SK-N-SH treated with all-trans-retinoic acid at 6 μM for 48 hours (cell line): ENCODE measurements around the gene SLC7A7.

Source experiments
- ATAC-seq: fragments of 200-7000 bp; cut with Tn5 transposase; 3 replicates; pipeline ENCODE4 v1.9.1; 2020; ENCODE audit warnings: mild to moderate bottlenecking, moderate library complexity
- ARNTL ChIP-seq: fragments of 450-650 bp; formaldehyde crosslinking; IDR thresholded peaks from 2 replicates; pipeline ENCODE4 v1.5.0; 2020; ENCODE audit warnings: low read depth, mild to moderate bottlenecking, moderate library complexity, borderline replicate concordance
- BACH2 ChIP-seq: fragments of 250-450 bp; sonication (Bioruptor Pico); IDR thresholded peaks from 2 replicates; pipeline ENCODE4 v1.9.0; 2021; ENCODE audit warnings: mild to moderate bottlenecking, borderline replicate concordance
- CSDC2 ChIP-seq: fragments of 250-450 bp; sonication (Bioruptor Pico); IDR thresholded peaks from 2 replicates; pipeline ENCODE4 v1.5.0; 2020; ENCODE audit warnings: mild to moderate bottlenecking, moderate library complexity
- ESRRG ChIP-seq: fragments of 250-450 bp; sonication (Bioruptor Pico); IDR thresholded peaks from 2 replicates; pipeline ENCODE4 v1.6.1; 2021; ENCODE audit warnings: mild to moderate bottlenecking
- OSR1 ChIP-seq: fragments of 250-450 bp; sonication (Bioruptor Pico); IDR thresholded peaks from 2 replicates; pipeline ENCODE4 v1.8.0; 2022; ENCODE audit warnings: moderate library complexity, mild to moderate bottlenecking, inconsistent platforms
- PPARA ChIP-seq: fragments of 250-450 bp; sonication (Bioruptor Pico); IDR thresholded peaks from 2 replicates; pipeline ENCODE4 v1.5.0; 2020; ENCODE audit warnings: mild to moderate bottlenecking, borderline replicate concordance
- RARB ChIP-seq: fragments of 250-450 bp; sonication (Bioruptor Pico); IDR thresholded peaks from 2 replicates; pipeline ENCODE4 v1.8.0; 2021; ENCODE audit warnings: mild to moderate bottlenecking, moderate library complexity
- SNAI2 ChIP-seq: fragments of 250-450 bp; sonication (Bioruptor Pico); IDR thresholded peaks from 2 replicates; pipeline ENCODE4 v1.5.0; 2020; ENCODE audit warnings: mild to moderate bottlenecking, moderate library complexity
- TCF4 ChIP-seq: fragments of 250-450 bp; sonication (Bioruptor Pico); IDR thresholded peaks from 2 replicates; pipeline ENCODE4 v1.8.0; 2021; ENCODE audit warnings: mild to moderate bottlenecking, moderate library complexity, borderline replicate concordance
- TOX ChIP-seq: fragments of 250-450 bp; sonication (Bioruptor Pico); IDR thresholded peaks from 2 replicates; pipeline ENCODE4 v1.8.0; 2021; ENCODE audit warnings: mild to moderate bottlenecking, moderate library complexity, borderline replicate concordance
- ZFP3 ChIP-seq: fragments of 250-450 bp; sonication (Bioruptor Pico); IDR thresholded peaks from 2 replicates; pipeline ENCODE4 v1.5.0; 2020; ENCODE audit warnings: mild to moderate bottlenecking, moderate library complexity
- ZNF70 ChIP-seq: fragments of 450-650 bp; formaldehyde crosslinking; IDR thresholded peaks from 2 replicates; pipeline ENCODE4 v1.5.0; 2020; ENCODE audit warnings: mild to moderate bottlenecking, moderate library complexity
- ZNF8 ChIP-seq: fragments of 450-650 bp; formaldehyde crosslinking; IDR thresholded peaks from 2 replicates; pipeline ENCODE4 v1.5.0; 2020; ENCODE audit warnings: mild to moderate bottlenecking, moderate library complexity
- TF ChIP-seq, protein P1 (sequence below): fragments of 250-450 bp; sonication (Bioruptor Pico); IDR thresholded peaks from 2 replicates; pipeline ENCODE4 v1.8.0; 2021; ENCODE audit warnings: low read depth, mild to moderate bottlenecking, moderate library complexity, borderline replicate concordance
- TF ChIP-seq, protein P2 (sequence below): fragments of 250-450 bp; sonication (Bioruptor Pico); IDR thresholded peaks from 2 replicates; pipeline ENCODE4 v1.5.0; 2020; ENCODE audit warnings: mild to moderate bottlenecking, moderate library complexity
- TF ChIP-seq, protein P3 (sequence below): fragments of 250-450 bp; sonication (Bioruptor Pico); IDR thresholded peaks from 2 replicates; pipeline ENCODE4 v1.8.0; 2020; ENCODE audit warnings: mild to moderate bottlenecking, moderate library complexity, borderline replicate concordance

SLC7A7 gene

DNA sequence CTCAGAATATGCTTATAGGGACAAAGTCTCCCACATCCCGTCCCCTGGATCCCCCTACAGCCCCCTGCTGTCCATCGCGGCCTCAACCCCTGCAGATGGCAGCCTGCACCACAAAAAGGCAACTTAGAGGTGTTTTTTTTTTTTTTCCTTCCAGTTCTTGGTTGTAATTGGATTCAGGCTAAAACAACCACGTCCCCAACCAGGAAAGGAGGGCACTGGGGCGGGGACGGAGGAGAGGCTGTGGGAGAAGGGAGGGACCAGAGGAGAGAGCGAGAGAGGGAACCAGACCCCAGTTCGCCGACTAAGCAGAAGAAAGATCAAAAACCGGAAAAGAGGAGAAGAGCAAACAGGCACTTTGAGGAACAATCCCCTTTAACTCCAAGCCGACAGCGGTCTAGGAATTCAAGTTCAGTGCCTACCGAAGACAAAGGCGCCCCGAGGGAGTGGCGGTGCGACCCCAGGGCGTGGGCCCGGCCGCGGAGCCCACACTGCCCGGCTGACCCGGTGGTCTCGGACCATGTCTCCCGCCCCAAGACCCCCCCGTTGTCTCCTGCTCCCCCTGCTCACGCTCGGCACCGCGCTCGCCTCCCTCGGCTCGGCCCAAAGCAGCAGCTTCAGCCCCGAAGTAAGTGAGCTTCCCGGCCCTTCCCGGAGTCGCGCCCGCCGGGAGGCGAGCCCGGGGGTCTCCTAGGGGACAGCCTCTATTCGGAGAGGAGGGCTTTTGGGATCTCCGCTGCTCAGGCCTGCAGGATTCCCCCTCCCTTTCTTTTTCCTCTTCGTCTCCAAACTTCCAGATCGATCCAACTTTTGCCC, 21.3 kb upstream of the SLC7A7 start, which contains the start of gene MMP14 (continued):
- TF ChIP-seq TOX (CRISPR knock-in tag) (no peak), CSDC2 (no peak)

DNA sequence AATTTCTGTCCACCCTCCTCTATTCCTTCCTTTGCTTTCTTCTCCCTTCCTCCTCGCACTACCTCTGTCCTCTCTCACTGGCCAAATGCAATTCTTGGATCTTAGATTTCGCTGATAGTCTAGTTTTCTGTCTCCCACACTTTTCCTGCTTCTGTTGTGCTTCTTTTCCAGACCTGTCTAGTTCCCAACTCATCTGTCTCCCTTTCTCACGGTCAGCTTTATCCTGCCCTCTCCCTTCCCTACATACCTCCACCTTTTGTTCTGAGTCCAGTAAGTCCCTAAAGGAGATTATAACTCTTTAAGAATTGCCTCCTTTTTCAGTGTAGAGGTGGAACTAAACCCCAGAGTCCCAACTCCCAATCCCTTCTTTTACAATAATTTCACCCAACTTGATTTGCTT, 20.3 kb upstream of the SLC7A7 start:
- ATAC-seq, result no peak

DNA sequence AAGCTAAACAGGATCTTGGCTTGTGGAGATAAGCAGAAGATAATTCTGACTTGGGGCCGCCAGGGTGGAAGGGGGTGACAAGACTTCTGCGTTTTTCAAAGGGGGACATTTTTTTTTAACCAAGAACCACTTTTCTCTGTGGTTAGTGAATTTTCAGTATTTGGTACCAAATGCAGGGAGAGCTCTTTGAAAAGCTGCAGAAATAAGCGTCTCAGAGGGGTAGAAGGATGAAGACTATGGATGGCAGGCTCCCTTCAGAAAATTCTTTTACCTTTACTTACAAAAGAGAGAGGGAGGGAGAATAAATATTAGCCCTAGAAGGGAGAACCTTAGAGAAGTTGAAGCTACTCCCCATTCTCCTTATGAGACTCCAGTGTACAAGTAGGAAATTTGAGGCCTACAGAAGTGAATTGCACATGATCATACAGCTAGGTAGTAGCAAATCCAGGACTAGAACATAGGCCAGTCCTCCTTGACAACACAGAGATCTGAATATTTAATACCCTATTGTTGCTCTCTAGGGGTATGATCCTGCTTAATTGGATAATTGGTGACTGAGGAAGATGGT, 15.3 kb upstream of the SLC7A7 start:
- ATAC-seq, result peak; percentile 9; the same call in 2 of the 3 replicates
- TF ChIP-seq, protein P1, sequence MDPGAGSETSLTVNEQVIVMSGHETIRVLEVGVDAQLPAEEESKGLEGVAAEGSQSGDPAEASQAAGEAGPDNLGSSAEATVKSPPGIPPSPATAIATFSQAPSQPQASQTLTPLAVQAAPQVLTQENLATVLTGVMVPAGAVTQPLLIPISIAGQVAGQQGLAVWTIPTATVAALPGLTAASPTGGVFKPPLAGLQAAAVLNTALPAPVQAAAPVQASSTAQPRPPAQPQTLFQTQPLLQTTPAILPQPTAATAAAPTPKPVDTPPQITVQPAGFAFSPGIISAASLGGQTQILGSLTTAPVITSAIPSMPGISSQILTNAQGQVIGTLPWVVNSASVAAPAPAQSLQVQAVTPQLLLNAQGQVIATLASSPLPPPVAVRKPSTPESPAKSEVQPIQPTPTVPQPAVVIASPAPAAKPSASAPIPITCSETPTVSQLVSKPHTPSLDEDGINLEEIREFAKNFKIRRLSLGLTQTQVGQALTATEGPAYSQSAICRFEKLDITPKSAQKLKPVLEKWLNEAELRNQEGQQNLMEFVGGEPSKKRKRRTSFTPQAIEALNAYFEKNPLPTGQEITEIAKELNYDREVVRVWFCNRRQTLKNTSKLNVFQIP (CRISPR knock-in tag), result no peak
- no peak for TF ChIP-seq PPARA
- no peak for TF ChIP-seq ZNF8 (CRISPR knock-in tag)
- no peak for TF ChIP-seq TCF4
- no peak for TF ChIP-seq ARNTL (CRISPR knock-in tag)
- TF ChIP-seq ESRRG (CRISPR knock-in tag), result no peak
- TF ChIP-seq SNAI2 (CRISPR knock-in tag), result no peak
- no peak for TF ChIP-seq BACH2
- no peak for TF ChIP-seq ZFP3 (CRISPR knock-in tag)

More for the DNA sequence above, 20.3 kb upstream of the SLC7A7 start:
- TF ChIP-seq ZNF8 (CRISPR knock-in tag), result no peak
- TF ChIP-seq ZNF70 (CRISPR knock-in tag), result no peak
- TF ChIP-seq, protein P1 (CRISPR knock-in tag), result no peak
- TF ChIP-seq TOX (CRISPR knock-in tag), result no peak
- no peak for TF ChIP-seq ARNTL (CRISPR knock-in tag)
- TF ChIP-seq OSR1 (CRISPR knock-in tag), result no peak
- TF ChIP-seq, protein P2, sequence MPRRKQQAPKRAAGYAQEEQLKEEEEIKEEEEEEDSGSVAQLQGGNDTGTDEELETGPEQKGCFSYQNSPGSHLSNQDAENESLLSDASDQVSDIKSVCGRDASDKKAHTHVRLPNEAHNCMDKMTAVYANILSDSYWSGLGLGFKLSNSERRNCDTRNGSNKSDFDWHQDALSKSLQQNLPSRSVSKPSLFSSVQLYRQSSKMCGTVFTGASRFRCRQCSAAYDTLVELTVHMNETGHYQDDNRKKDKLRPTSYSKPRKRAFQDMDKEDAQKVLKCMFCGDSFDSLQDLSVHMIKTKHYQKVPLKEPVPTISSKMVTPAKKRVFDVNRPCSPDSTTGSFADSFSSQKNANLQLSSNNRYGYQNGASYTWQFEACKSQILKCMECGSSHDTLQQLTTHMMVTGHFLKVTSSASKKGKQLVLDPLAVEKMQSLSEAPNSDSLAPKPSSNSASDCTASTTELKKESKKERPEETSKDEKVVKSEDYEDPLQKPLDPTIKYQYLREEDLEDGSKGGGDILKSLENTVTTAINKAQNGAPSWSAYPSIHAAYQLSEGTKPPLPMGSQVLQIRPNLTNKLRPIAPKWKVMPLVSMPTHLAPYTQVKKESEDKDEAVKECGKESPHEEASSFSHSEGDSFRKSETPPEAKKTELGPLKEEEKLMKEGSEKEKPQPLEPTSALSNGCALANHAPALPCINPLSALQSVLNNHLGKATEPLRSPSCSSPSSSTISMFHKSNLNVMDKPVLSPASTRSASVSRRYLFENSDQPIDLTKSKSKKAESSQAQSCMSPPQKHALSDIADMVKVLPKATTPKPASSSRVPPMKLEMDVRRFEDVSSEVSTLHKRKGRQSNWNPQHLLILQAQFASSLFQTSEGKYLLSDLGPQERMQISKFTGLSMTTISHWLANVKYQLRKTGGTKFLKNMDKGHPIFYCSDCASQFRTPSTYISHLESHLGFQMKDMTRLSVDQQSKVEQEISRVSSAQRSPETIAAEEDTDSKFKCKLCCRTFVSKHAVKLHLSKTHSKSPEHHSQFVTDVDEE, result no peak
- no peak for TF ChIP-seq RARB (CRISPR knock-in tag)

DNA sequence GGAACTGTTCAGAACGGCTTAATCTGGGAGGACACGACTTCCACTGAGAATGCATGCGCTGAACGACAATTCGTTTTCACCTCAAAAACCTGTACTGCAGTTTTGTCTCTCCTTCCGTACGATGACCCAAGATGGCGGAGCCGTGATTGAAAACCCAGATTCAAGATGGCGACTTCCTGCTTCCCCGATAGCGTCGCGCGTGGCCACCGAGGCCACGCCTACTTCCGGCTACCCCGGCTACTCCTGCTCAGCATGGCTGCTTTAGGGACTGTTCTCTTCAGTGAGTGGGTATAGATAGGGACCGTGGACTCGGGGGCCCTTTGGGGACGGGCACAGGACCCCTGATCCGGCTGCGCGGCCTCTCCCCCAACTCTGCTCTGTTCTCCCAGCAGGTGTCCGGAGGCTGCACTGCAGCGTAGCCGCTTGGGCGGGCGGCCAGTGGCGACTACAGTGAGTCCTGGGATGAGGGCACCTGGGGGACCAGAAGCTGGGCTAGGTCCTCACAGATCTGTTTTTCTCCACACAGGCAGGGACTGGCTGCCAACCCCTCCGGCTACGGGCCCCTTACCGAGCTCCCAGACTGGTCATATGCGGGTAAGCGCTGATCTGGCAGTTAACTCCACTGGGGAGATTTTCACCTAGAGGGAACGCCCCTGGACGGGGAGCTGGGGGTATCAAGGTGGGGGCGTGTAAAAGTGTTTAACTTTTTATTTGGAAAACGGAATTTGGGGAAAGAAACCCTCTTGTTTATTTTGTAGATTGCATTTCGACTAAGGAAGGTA, 14.6 kb upstream of the SLC7A7 start, which contains the start of gene MRPL52:
Gene MRPL52 (plus strand): TSS at position 227 of the 782 bp plus-strand sequence. CDS start 26 bp downstream, at position 253.
- TF ChIP-seq TOX (CRISPR knock-in tag) (no peak), ZNF70 (CRISPR knock-in tag) (no peak), TCF4 (no peak)
- TF ChIP-seq, protein P2, result peak; percentile 56; the same call in 1 of the 2 replicates
- TF ChIP-seq, protein P3, sequence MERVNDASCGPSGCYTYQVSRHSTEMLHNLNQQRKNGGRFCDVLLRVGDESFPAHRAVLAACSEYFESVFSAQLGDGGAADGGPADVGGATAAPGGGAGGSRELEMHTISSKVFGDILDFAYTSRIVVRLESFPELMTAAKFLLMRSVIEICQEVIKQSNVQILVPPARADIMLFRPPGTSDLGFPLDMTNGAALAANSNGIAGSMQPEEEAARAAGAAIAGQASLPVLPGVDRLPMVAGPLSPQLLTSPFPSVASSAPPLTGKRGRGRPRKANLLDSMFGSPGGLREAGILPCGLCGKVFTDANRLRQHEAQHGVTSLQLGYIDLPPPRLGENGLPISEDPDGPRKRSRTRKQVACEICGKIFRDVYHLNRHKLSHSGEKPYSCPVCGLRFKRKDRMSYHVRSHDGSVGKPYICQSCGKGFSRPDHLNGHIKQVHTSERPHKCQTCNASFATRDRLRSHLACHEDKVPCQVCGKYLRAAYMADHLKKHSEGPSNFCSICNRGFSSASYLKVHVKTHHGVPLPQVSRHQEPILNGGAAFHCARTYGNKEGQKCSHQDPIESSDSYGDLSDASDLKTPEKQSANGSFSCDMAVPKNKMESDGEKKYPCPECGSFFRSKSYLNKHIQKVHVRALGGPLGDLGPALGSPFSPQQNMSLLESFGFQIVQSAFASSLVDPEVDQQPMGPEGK (CRISPR knock-in tag), result no peak
- TF ChIP-seq, all 23 proteins: peak for 1
- ATAC-seq, result peak; percentile 97

DNA sequence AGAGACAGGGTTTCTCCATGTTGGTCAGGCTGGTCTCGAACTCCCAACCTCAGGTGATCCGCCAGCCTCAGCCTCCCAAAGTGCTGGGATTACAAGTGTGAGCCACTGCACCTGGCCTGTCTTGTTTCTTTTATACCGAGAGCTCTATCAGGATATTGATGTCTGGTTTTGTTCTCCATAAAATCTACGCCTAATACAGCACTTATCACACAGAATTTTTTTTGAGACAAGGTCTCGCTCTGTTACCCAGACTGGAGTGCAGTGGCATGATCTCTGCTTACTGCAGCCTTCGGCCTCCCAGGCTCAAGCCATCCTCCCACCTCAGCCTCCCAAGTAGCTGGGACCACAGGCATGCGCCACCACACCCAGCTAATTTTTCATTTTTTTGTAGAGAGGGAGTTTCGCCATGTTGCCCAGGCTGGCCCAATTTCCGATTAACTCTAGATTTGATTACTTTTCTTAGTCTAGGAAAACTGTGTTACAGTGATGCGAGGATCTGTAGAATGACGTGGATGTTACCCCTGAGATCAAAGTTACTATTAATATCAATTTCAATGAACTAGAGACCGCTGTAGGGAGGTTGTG, 13.9 kb upstream of the SLC7A7 start:
- 0 out of 3 replicates have a peak, but pooled peaks have one; percentile 7 for ATAC-seq
